ENCODE results near the gene VWA8. TPM values are rescaled to one million over a fixed set of nuclear protein-coding genes. Genes with fewer than 3 reads are reported as not detected.
"Not testable (repeated sequence)": the region's sequence is repeated elsewhere in the genome, so short reads cannot be mapped to it uniquely, and the experiment has no call there.

The VWA8 gene
- total RNA-seq, 6 experiments from 2014 or later = 11.3 to 14.7 (median 13.8) TPM

DNA sequence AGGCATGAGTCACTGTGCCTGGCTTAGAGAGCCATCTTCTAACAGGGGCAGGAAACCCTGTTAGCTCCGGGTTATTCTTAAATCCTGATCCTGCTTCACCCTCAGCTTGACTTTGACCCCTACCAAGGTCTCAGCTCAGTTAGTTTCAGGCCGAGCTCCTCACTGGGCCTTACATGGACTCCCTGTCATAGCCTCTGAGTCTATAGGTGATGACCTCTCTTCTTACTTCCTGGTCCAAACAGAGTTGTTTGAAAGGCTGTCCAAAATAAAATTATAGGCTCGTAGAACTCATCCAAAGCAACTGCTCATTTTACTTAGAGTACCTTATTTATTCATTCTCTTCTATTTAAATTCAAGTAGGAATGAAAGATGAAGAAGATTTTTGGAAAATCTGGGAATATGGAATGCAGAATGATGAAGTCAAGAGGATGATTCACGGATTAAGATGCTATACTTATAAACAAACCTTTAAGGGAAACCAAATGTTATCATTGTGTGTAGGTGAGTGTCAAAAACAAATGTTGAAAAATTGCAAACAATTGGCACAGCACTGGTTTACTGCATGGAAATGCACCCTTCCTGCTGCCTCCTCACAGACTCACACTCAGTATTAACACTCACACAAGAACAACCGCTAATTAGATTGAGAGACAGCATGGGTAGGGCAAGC is 329.5 kb downstream of the VWA8 start:
- peak overlapping the region; percentile 60 for H3K27ac Mint-ChIP-seq
- TF ChIP-seq, protein P1, sequence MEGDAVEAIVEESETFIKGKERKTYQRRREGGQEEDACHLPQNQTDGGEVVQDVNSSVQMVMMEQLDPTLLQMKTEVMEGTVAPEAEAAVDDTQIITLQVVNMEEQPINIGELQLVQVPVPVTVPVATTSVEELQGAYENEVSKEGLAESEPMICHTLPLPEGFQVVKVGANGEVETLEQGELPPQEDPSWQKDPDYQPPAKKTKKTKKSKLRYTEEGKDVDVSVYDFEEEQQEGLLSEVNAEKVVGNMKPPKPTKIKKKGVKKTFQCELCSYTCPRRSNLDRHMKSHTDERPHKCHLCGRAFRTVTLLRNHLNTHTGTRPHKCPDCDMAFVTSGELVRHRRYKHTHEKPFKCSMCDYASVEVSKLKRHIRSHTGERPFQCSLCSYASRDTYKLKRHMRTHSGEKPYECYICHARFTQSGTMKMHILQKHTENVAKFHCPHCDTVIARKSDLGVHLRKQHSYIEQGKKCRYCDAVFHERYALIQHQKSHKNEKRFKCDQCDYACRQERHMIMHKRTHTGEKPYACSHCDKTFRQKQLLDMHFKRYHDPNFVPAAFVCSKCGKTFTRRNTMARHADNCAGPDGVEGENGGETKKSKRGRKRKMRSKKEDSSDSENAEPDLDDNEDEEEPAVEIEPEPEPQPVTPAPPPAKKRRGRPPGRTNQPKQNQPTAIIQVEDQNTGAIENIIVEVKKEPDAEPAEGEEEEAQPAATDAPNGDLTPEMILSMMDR (IDR thresholded peaks at IDR 0.05) = no peak
- no peaks in the 10 kb centered on the region for H3K27me3 Mint-ChIP-seq (ENCODE audit: insufficient read depth)
- no peaks in the 10 kb centered on the region for H3K9me3 Mint-ChIP-seq
- no peak overlapping the region for H3K4me3 Mint-ChIP-seq
- DNase-seq = no peak
- H3K36me3 Mint-ChIP-seq (ENCODE audit: low read depth) = no peaks in the 10 kb centered on the region
- peaks cover 23% of the 10 kb centered on the region for H3K4me1 Mint-ChIP-seq (ENCODE audit: low read depth)

DNA sequence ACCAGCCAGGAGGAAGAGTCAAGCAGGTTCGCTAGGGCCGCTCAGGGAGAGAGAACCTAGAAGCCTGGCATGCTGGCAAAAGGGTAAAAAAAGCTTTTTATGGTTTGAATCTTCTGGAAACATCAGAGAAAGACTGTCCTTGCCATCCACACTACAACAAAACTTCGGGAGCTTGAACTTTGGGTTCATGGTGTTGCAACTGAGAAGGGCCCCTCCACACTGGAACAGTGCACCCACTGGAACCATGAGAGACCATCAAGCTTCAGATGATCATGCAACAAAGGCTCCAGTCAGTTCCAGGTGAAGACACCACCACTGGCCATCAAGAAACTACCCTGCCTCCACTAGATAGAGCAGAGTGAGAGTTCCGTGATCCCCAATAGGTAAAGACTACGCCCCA is 333.5 kb downstream of the VWA8 start:
- no peak overlapping the region for H3K27ac Mint-ChIP-seq
- peaks cover 7% of the 10 kb centered on the region; the same call in 1 of the 2 replicates for H3K36me3 Mint-ChIP-seq (ENCODE audit: low read depth)
- peaks cover 33% of the 10 kb centered on the region for H3K4me1 Mint-ChIP-seq (ENCODE audit: low read depth)
- TF ChIP-seq, protein P1 (IDR thresholded peaks at IDR 0.05) = no peak
- H3K9me3 Mint-ChIP-seq = no peaks in the 10 kb centered on the region
- no peak for DNase-seq
- peaks cover 1% of the 10 kb centered on the region; the same call in 1 of the 2 replicates for H3K27me3 Mint-ChIP-seq (ENCODE audit: insufficient read depth)
- H3K4me3 Mint-ChIP-seq = no peak overlapping the region

DNA sequence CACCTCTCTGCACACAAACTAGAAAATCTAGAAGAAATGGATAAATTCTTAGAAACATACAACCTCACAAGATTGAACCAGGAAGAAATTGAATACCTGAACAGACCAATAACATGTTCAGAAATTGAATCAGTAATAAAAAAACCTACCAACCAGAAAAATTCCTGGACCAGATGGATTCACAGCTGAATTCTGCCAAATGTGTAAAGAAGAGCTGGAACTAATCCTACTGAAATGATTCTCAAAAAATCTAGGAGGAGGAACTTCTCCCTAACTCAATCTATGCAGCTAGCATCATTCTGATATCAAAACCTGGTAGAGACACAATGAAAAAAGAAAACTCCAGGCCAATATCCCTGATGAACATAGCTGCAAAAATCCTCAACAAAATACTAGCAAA is 336.9 kb downstream of the VWA8 start:
- Mint-ChIP-seq H3K27ac (no peak overlapping the region), H3K9me3 (0 out of 2 replicates have a peak, but pooled peaks cover 5% of the 10 kb centered on the region), H3K4me3 (no peak overlapping the region), H3K4me1 (ENCODE audit: low read depth) (peaks cover 29% of the 10 kb centered on the region), H3K36me3 (ENCODE audit: low read depth) (peaks cover 12% of the 10 kb centered on the region), H3K27me3 (ENCODE audit: insufficient read depth) (peaks cover 1% of the 10 kb centered on the region; the same call in 1 of the 2 replicates)
- no peak for DNase-seq
- TF ChIP-seq, protein P1 (IDR thresholded peaks at IDR 0.05) = no peak

DNA sequence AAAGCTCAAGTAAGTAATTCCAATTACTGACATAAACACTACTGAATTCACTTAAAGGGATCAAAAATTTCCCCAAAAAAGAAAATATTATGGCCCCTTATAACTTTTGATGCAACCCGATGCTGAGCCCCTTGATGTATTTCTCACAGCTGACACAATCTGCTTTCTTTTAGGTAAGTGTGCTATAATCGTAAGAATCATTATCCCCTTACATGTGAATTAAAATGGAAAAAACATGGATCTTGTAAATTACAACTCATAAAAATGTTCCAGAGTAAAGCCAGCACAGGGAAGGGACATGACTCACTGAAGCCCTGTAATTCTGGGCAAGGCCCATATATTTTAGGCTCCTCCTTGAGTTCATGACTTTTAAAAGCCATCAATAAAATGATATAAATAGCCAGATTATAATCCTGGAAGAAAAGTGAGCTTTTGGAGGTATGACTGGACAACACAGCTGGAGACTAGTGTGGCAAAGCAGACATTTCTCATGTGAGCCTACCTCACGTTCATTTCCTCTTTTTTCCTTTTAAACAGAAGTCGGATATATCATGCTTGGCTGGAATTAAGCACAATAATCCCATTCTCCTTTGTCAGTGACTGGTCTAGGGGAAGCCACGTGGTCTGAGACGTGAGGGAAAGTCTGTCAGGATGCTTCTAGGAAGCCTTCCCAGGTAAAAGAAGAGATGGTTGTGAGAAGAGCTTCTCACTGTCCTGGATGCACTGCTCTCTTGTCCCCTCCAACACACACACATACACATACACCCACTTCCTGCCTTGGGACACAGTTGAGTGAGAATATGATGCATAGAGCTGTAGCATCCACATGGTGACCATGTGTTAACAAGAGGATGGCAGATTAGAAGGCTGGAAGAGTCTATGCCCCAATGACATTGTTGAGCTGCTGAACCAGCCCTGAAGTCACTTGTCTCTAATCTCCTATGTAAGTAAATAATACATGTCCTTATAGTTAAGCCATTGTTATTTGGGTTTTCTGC is 338.2 kb downstream of the VWA8 start:
- peak; percentile 48 for DNase-seq
- TF ChIP-seq, protein P1 (IDR thresholded peaks at IDR 0.05) = no peak
- H3K27me3 Mint-ChIP-seq (ENCODE audit: insufficient read depth) = peaks cover 1% of the 10 kb centered on the region; the same call in 1 of the 2 replicates
- peak overlapping the region; percentile 69 for H3K27ac Mint-ChIP-seq
- peaks cover 15% of the 10 kb centered on the region for H3K36me3 Mint-ChIP-seq (ENCODE audit: low read depth)
- H3K4me1 Mint-ChIP-seq (ENCODE audit: low read depth) = peaks cover 29% of the 10 kb centered on the region
- peak overlapping the region; percentile 21; the same call in 1 of the 2 replicates for H3K4me3 Mint-ChIP-seq
- H3K9me3 Mint-ChIP-seq = 0 out of 2 replicates have a peak, but pooled peaks cover 6% of the 10 kb centered on the region

DNA sequence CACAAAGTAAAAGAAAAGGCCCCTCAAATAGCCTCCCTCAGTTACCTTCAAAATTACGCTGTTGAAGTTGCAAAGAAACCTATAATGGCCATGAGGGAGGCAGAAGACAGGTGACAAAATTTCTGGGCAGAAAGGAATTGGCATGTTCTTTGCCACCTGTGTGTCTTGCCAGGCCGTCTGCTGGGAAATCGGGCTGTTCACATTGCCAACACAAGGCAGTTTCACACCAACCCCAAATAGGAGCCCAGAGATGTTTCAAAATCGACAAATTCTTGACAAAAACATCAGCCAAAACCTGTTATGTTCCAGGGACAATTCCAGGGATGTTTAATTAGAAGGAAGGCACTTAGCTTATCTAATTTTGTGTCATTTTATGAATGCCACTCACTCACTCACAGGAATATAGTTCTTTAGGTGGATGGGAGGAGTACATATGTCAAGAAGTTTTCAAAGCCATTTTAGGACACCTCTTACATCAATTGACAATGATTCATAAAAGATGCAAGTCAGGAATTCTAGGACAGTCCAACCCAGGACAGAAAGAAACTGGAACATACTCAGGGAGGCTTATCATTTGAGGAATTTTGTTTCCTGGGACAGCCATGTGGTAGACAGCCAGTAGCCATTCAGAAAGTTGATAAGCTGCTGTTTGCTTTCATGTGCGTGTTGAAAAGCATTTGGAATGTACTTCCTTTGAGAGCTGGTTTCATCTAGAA is 339.0 kb downstream of the VWA8 start:
- Mint-ChIP-seq H3K27me3 (ENCODE audit: insufficient read depth) (peaks cover 1% of the 10 kb centered on the region; the same call in 1 of the 2 replicates), H3K27ac (peak overlapping the region; percentile 69), H3K4me3 (0 out of 2 replicates have a peak overlapping the region, but pooled peaks have one; percentile 21), H3K36me3 (ENCODE audit: low read depth) (peaks cover 15% of the 10 kb centered on the region), H3K9me3 (0 out of 2 replicates have a peak, but pooled peaks cover 6% of the 10 kb centered on the region), H3K4me1 (ENCODE audit: low read depth) (peaks cover 29% of the 10 kb centered on the region)
- TF ChIP-seq, protein P1 (IDR thresholded peaks at IDR 0.05) = no peak
- peak; percentile 8 for DNase-seq

DNA sequence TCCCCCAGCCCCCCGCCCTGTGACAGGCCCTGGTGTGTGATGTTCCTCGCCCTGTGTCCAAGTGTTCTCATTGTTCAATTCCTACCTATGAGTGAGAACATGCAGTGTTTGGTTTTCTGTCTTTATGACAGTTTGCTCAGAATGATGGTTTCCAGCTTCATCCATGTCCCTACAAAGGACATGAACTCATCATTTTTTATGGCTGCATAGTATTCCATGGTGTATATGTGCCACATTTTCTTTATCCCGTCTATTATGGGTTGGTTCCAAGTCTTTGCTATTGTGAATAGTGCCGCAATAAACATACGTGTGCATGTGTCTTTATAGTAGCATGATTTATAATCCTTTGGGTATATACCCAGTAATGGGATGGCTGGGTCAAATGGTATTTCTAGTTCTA is 343.3 kb downstream of the VWA8 start:
- not testable (repeated sequence) for H3K27me3 Mint-ChIP-seq (ENCODE audit: insufficient read depth); H3K27ac Mint-ChIP-seq; H3K9me3 Mint-ChIP-seq; H3K4me3 Mint-ChIP-seq; DNase-seq
- Mint-ChIP-seq H3K4me1 (ENCODE audit: low read depth) (peaks cover 51% of the 10 kb centered on the region), H3K36me3 (ENCODE audit: low read depth) (peaks cover 14% of the 10 kb centered on the region)
